NK-92 (cell line): ENCODE results near the gene CAGE1.
A peak's percentile ranks its signal among the peaks of the same experiment; 100 is the strongest.

Experiments
- DNase-seq: peaks from one replicate; lab custom pipeline; 2025; ENCODE audit not compliant: unreplicated experiment; lab: John Stamatoyannopoulos, UW

CAGE1 gene

GRCh38 chr6:7389451-7390225 lies at the start of gene CAGE1, which contains the start of gene RIOK1:
TSS of gene CAGE1 (minus strand) at chr6:7389742. CDS start at chr6:7387173, 2,569 bp downstream.
TSS of gene RIOK1 (plus strand) at chr6:7389808. CDS start at chr6:7390003, 195 bp downstream.
- peak; percentile 76 for DNase-seq

GRCh38 chr6:7439228-7439627 lies 49.7 kb upstream of the CAGE1 start:
- DNase-seq, result no peak

- DNase-seq, result no peak
Observed at GRCh38 chr6:7438011-7438410, 48.5 kb upstream of the CAGE1 start.

- no peak for DNase-seq
Observed at GRCh38 chr6:7434672-7435071, 45.1 kb upstream of the CAGE1 start.

- DNase-seq, result no peak
Observed at GRCh38 chr6:7433121-7433617, 43.6 kb upstream of the CAGE1 start.

- no peak for DNase-seq
Observed at GRCh38 chr6:7432391-7433120, 43.0 kb upstream of the CAGE1 start.

GRCh38 chr6:7431674-7432390 lies 42.3 kb upstream of the CAGE1 start:
- no peak for DNase-seq

GRCh38 chr6:7431313-7431673 lies 41.8 kb upstream of the CAGE1 start:
- DNase-seq, result no peak

GRCh38 chr6:7426447-7427169 lies 37.1 kb upstream of the CAGE1 start:
- DNase-seq, result no peak

GRCh38 chr6:7425808-7426190 lies 36.3 kb upstream of the CAGE1 start:
- no peak for DNase-seq

- no peak for DNase-seq
Observed at GRCh38 chr6:7424967-7425807, 35.6 kb upstream of the CAGE1 start.

- DNase-seq, result no peak
Observed at GRCh38 chr6:7424058-7424457, 34.5 kb upstream of the CAGE1 start.

- DNase-seq, result no peak
Observed at GRCh38 chr6:7421066-7421465, 31.5 kb upstream of the CAGE1 start.

GRCh38 chr6:7419065-7419464 lies 29.5 kb upstream of the CAGE1 start:
- no peak for DNase-seq

- no peak for DNase-seq
Observed at GRCh38 chr6:7418238-7418905, 28.8 kb upstream of the CAGE1 start.

GRCh38 chr6:7417684-7418083 lies 28.1 kb upstream of the CAGE1 start:
- DNase-seq, result no peak

- DNase-seq, result no peak
Observed at GRCh38 chr6:7414811-7415210, 25.3 kb upstream of the CAGE1 start.

- DNase-seq, result no peak
Observed at GRCh38 chr6:7413151-7413823, 23.7 kb upstream of the CAGE1 start.

- no peak for DNase-seq
Observed at GRCh38 chr6:7411328-7411727, 21.8 kb upstream of the CAGE1 start.
